GM21381 (cell line): Measurements from ENCODE around the gene CATSPER2.
A peak's percentile ranks its signal among the peaks of the same experiment; 100 is the strongest.
"Not testable (repeated sequence)": the region's sequence is repeated elsewhere in the genome, so short reads cannot be mapped to it uniquely, and the experiment has no call there.

ENCODE experiments used
- ATAC-seq: cut with Tn5 transposase; IDR thresholded peaks from one replicate; pipeline ENCODE4 v1.9.1; 2021; ENCODE audit warnings: mild to moderate bottlenecking, moderate library complexity; ENCODE audit not compliant: unreplicated experiment

CATSPER2 gene

DNA sequence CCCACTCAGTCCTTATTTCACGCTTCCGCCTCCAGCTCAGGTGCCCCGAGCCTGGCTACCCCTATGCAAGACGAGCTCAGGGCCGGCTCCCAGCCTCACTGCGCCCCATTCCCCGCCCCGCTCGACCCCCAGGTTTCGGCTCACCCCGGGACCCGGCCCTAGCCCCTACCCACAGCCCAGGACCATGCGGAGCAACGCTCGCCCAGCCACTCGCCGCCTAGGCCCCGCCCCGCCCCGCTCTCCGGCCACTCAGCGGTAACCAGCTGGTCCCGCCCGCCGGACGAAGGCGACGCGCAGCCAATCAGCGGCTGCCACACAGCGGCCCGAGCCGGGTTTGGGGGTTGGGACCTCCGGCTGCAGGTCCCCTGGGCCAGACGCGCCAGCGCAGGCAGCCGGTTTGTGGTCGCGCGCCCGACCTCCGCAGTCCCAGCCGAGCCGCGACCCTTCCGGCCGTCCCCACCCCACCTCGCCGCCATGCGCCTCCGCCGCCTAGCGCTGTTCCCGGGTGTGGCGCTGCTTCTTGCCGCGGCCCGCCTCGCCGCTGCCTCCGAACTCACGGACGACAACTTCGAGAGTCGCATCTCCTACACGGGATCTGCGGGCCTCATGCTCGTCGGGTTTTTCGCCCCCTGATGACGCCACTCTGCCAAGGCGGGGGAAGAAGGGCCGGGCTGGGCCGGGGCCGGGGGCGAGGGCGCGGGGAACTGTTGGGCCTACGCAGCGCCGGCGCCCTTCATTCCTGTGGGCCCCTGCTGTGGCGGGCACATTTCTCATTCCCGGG is at the start of gene CATSPER2:
TSS of gene CATSPER2 (minus strand) at position 196 of the 781 bp plus-strand sequence. CDS start 783 bp downstream, outside the sequence.
- ATAC-seq, result no peak

DNA sequence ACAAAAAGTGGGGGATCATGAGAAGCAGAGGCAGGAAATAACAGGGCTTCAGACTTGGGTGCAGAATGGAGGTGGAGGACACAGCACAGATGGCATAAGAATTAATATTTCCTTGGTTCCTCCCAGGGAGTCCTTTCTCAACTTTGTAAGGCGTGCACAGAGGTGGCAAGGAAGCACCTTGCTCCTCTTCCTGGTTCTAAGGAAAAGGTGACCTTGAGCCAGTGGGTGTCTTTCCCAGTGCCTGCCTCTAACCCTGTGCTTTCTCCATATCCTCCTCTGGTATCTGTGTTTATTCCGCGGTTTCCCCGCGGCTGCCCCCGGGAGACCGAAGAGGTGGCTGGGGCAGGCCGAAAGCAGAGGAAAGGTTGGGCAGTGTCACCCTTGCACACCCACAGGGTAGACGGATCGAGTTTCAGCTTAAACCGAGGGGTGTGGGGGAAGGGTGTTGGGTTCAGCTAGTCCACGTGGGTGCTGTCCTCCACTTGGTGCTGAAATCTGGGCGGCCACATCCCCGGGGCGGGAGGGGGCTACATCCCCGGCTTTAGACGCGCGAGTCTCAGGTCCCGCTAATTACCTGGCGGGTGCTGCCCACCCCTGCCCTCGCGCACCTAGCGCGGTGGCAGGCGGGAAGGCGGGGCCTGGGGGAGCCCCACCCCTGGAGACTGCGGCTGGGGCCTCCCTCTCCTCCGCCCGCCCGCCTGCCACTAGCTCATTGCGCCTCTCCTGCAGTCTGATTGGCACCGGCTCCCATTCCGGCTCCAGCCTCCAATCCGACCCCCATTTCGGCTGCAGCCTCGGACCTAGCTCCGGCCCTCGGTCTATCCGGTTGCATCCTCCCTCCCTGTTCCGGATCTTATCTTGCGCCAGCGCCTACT is 44.7 kb upstream of the CATSPER2 start, which contains the start of gene CKMT1A:
TSS of gene CKMT1A (plus strand) at position 712 of the 875 bp plus-strand sequence. CDS start 192 bp downstream, outside the sequence.
- ATAC-seq, result not testable (repeated sequence)

DNA sequence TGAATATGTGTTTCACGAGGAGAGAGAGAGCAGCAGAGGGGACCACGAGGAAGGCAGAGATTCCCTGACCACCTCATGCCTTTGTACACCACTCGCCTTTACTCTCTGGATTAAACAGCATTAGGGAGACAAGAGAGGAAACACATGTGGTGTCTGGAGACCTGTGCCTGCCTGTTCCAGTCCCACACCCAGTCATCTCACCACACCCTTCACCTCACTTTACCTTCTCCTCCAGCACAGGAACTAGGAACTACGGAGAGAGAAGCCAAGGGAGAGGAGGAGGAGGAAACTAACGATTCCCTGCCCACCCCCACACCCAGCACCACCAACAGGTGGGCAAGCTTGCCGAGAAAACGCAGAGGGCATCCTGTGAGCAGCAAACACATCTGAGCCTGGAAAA is 44.0 kb upstream of the CATSPER2 start:
- not testable (repeated sequence) for ATAC-seq

DNA sequence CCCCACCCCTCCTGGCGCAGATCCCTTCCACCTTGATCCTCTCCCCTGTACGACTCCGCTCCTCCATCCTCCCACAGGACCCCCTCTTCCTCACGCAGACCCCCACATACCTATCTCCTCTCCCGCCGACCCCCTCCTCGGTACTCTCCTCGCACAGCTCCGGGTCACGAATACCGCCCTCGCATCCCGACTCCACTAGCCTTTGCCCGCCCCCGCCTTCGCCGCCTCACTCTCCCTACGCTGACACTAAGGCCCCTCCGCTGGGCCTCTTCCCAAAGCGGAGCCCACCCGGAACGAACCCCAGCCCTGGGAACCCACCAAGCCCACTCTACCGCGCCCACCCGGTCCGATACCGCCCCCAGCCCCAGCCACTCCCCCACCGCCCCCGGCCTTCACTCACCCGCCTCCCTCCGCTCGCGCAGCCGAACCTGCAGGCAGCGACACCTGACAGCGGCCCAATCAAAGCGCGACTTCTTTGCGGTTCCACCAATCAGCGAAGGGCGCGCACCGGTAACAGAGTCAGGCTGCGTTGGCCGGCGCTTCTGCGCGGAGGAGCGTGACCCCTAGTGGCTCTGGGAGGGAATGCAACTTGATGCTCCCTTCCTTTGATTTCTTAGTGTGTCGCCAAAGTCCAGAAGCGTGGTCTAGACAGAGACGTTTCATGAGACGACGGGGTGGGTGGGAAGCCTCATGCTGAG is 41.1 kb upstream of the CATSPER2 start:
- ATAC-seq, result peak; percentile 93

DNA sequence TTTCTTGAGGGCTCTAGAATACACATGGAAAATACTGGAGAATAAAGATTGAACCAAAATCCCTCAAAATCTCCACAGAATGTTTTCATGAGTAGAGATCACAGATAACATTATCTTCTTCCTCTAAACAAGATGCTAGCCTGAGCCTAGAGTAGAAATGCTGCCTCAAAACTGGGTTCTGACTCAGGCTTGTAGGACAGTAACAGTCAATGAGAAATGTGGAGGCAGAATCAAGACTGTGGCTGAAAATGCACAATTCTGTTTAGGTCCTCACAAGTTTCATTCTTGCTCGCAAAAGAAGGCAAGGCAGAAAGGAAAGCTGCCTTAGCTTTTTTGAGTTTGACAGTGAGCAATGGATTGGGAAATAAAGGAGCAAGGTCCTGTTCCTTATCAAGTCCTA is 25.5 kb upstream of the CATSPER2 start:
- ATAC-seq, result not testable (repeated sequence)

DNA sequence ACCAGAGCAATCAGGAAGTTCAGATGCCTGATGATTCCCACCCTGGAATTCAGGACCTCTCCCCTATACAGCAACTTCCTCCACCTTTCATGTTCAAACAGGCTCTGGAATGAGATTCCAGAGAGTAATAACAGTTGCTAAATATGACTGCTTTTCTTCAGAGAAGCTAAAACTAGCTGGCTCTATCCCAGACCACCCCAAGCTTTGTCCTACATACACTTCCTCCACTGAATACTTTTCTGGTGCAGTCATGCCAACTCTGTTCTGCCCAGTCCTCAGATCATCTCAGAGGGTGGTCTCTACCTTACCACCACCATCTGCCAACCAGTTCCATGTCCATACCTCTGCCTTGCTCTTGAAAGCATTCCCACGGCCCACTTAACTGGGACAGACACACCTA is 17.5 kb upstream of the CATSPER2 start:
- not testable (repeated sequence) for ATAC-seq

DNA sequence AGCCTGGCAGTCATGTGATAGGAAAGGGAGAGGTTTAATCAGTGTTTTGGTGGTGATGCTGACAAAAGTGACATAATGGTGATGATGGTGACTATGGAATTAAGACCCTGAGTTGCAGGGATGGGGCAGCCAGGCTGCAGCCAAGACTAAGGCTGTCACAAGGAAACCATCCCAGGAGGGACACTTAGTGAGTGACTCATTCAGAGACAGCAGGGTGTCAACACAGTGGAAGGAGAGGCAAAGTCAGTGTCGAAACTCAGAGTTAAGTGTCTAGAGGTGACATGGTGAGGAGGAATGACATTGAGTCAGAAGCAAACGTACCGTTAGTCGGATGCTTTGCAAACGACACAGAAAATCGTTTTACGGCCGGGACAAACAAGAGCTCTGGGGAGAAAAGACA is 14.7 kb upstream of the CATSPER2 start:
- not testable (repeated sequence) for ATAC-seq

DNA sequence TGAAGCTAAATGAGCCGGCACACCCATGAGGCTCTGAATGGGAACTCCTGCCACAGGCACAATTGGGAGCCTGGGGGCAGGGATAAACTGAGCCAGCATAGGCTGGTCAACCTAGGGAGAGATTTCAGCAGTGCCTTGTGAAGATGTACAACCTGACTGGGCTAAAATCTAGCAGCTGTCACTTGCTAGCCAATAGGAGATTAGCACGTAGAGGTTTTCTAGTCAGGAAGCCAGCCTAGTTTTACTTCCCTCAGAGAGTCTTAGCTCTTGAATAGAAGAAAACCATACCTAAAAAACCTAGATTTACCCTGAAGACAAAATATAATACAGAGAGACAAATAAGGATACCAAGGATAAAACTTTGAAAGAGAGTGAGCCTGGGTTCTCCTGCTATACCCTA is 13.6 kb upstream of the CATSPER2 start:
- not testable (repeated sequence) for ATAC-seq

DNA sequence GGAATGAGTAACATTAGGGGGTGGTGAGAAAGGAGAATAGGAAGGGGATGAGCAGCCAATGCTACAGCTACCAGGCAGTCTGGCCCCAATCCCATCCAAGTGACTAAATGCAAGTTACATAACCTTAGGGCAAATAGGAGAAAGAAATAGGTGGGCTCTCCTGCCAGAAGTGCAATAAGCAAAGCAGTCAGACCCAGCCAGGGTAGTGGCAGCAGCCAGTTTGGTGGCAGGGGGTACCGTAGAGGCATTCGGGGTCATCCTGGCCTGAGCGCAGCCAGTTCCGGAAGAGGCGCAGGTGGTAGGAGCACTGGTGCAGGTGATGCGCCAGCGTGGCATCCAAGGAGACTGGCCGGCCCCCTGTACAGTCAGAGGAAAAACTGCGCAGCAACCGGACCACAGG is 11.1 kb upstream of the CATSPER2 start:
- ATAC-seq, result not testable (repeated sequence)

DNA sequence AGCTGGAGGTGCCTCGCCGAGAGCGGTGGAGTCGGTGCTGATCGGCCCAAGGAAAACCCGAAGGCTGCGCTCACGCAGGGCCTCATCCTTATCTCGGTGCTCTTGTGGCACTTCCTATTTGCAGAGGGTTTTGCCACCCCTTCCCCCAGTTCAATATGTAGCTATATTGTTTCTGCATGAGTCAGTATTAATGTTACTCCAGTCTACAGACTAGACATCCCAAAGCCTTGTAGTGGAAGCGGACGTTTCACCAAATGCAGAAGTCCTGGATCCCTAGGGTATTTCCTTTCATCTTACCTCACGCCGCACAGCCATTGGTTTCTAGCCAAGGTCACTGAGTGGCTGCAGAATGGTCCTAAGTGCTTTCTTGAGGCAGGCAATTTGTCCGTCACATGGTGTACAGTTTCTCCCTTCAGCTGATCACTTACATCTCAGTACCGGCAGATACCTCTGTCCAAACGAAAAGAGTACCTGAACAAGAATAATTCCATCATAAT is 834 bp upstream of the CATSPER2 start:
- ATAC-seq, result not testable (repeated sequence)

DNA sequence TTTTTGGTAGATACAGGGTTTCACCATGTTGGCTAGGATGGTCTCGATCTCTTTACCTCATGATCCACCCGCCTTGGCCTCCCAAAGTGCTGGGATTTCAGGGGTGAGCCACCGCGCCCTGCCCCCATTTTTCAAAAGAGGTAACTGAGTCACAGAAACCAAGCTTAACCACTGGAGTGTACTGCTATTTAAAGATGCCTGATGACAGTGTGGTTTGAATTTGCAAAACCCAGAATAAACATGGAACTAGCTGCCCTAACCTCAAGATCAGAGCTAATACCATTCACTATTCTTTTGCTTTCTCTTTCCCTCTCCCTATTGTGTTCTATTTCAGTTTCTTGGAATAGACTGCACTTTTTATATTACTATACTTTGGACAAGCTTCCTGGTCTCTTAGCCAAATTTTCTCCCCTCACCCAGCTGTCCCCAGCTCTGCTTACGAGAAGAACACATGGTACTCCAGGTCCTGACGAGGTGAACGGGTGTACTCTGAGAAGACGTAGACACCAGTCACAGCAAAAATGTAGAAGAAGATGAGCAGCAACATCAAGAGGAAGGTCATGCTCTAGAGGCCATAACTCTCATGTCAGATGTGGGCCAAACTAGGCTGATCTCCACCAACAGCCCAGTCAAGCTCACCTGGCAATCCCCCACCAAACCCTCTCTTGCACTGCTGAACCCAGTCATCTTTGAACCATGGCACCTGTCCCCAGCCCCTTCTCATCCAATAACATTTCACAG is 10.0 kb downstream of the CATSPER2 start:
- not testable (repeated sequence) for ATAC-seq

DNA sequence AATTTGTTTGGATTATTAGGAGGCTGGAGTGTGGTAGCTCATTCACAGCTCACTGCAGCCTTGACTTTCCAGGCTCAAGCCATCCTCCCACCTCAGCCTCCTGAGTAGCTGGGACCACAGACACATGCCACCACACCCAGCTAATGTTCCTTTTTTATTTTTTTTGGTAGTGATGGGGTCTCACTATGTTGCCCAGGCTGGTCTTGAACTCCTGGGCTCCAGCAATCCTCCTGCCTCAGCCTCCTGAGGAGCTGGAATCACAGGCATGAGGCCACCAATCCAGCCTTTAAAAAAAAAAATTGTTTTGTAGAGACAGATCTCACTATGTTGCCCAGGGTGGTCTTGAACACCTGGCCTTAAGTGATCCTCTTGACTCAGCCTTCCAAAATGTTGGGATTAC is 21.7 kb downstream of the CATSPER2 start:
- not testable (repeated sequence) for ATAC-seq

DNA sequence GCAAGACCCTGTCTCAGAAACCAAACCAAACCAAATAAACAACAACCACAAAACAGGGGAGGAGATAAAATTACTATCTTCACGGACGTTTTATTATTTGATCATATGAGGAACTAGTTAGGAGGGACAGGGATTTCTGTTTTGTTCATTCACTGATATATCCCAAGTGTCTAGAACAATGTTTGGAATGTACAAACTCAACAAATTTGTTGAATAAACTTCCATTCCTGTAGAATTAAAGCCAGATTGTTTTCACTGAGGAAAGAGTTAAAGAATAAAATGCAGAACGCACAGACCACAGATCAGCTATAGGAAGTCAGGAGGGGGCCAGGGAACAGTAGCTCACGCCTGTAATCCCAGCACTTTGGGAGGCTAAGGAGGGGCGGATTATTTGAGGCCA is 23.5 kb downstream of the CATSPER2 start:
- ATAC-seq, result no peak

DNA sequence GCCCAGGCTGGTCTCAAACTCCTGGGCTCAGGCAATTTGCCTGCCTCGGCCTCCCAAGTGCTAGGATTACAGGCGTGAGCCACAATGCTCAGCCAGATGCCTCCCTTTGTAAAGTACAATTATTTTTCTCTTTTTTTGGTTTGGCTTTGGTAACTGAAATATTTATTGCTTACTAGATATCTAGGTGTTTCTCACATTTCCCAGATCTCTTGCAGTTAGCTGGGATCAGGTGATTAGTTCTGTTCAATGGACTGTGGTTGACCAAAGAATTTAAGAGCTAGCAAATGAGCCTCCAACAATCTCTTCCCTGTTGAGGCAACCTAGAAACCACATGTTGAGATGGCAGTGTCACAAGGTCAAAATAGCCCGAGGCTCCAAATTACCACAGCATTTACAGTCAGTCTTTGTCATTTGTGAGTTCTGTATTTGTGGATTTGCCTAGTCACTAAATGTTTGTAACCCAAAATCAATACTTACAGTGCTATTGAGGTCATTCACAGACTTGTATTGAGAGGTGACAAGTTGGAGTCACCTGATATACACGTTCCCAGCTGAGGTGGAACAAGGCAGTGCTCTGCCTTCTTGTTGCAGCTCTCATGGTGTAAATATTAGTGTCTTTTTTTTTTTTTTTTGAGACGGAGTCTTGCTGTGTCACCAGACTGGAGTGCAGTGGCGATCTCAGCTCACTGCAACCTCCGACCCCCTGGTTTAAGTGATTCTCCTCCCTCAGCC is 26.4 kb downstream of the CATSPER2 start:
- not testable (repeated sequence) for ATAC-seq

DNA sequence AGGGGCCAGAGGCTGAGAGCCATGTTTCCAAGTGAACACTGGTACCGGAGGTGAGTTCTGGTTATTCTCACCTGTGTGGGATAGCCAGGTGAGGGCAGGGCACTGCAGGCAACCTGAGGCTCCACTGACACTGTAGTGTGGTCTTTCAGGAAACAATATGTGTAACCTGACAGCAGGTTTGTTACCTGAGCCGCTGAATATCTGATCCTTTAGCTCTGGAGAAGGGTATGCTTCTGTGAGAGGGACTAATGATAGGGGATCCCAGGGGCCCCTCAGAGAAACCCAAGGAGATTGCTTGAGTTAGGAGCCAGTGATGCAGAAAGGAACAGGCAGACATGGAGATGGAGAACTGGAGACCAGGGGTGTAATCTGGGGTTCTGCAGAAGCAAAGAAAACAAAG is 29.9 kb downstream of the CATSPER2 start, which contains the start of gene STRC:
TSS of gene STRC (minus strand) at position 101 of the 400 bp plus-strand sequence. CDS start at position 23, 78 bp downstream.
- ATAC-seq, result not testable (repeated sequence)

DNA sequence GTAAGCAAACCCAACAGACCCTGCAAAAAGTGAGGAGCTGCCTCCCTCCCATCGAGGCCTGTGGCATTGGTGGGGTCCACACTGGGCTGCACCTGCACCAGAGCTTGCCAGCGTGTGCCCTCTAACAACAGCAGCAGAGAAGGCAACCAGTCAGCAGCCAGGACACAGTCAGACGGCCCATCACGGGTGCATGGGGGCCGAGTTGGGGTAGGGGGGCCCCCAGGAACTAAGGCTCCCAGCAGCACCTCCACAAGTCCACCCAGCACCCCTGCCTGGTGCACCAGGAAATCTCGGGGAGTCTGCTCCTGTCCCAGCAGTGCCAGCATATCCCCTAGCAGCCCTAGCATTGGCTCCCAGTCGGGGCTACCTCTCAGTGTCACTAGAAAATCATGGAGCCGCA is 30.9 kb downstream of the CATSPER2 start:
- ATAC-seq, result not testable (repeated sequence)

DNA sequence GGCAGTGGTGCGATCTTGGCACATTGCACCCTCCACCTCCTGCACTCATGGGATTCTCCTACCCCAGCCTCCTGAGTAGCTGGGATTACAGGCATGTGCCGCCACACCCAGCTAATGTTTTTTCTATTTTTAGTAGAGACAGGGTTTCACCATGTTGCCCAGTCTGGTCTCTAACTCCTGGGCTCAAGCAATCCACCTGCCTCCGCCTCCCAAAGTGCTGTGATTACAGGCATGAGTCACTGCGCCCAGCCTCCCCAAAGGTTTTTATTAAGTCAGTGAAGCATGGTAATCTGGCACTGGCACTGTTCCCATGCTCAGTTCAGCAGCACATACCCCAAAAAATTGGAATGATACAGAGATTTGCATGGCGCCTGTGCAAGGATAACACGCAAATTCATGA is 46.4 kb downstream of the CATSPER2 start:
- ATAC-seq, result not testable (repeated sequence)

DNA sequence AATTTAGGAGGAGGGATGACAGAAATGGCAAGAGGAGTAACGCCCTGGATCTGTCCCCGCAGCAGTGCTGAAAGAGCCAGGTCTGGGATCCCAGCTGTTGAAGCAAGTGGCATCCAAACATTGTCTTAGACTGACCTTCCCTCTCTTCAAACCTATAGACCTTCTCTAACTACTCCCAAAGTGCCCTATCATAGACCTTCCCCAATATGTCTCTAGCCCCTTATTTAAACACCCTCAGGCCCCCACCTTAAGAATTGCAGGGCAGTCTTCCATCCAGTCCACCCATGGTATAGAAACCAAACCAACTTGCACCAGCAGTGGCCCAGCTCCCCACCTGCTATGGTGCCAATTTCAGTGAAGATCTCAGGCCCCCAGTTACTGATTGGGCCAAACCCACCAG is 48.4 kb downstream of the CATSPER2 start:
- not testable (repeated sequence) for ATAC-seq

DNA sequence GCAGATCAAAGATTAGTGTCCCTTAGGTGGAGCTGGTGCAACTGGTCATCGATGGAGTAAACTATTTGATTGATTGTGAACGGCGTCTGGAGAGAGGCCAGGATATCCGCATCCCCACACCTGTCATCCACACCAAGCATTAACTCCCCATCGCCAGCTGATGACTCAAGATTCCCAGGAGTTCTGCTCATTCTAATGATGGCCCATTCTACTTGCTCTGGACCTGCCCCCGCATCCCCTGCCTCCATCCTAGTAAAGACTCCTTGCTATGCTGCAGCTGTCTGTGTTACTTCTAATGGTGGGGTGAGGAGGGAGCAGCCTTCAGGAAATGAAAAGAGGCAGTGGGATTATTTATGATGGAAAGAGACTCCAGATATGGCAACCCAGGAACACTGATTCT is 49.5 kb downstream of the CATSPER2 start:
- ATAC-seq, result not testable (repeated sequence)
